Measurements from ENCODE around the gene C1orf210. TPM values are rescaled to one million over a fixed set of nuclear protein-coding genes. Genes with fewer than 3 reads are reported as not detected.
A peak's percentile ranks its signal among the peaks of the same experiment; 100 is the strongest.

C1orf210 gene
- total RNA-seq, 2 experiments from 2014 or later: not detected

DNA sequence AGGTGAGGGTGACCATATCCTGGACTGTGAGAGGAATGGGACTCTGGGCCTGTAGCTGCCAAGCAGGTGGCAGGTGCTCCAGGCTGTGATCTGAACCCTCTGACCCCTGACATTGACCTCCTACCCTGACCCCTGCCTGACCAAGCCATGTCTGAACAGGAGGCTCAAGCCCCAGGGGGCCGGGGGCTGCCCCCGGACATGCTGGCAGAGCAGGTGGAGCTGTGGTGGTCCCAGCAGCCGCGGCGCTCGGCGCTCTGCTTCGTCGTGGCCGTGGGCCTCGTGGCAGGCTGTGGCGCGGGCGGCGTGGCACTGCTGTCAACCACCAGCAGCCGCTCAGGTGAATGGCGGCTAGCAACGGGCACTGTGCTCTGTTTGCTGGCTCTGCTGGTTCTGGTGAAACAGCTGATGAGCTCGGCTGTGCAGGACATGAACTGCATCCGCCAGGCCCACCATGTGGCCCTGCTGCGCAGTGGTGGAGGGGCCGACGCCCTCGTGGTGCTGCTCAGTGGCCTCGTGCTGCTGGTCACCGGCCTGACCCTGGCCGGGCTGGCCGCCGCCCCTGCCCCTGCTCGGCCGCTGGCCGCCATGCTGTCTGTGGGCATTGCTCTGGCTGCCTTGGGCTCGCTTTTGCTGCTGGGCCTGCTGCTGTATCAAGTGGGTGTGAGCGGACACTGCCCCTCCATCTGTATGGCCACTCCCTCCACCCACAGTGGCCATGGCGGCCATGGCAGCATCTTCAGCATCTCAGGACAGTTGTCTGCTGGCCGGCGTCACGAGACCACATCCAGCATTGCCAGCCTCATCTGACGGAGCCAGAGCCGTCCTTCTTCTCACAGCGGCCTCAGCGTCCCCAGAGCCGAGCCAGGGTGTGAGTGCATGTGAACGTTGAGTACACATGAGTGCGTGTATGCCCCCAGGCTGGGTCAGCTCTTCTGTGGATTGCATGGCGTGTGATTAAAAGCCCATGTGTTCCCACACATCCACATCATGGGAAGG lies 12.5 kb downstream of the C1orf210 start:
- Mint-ChIP-seq H3K27ac (no peak overlapping the region), H3K36me3 (ENCODE audit: low read depth) (no peaks in the 10 kb centered on the region), H3K4me3 (no peak overlapping the region), H3K9me3 (peaks cover 2% of the 10 kb centered on the region), H3K27me3 (peaks cover 22% of the 10 kb centered on the region), H3K4me1 (ENCODE audit: low read depth) (peaks cover 38% of the 10 kb centered on the region)
- no peaks in the 10 kb centered on the region for H3K36me3 ChIP-seq (ENCODE audit: insufficient read depth, low read length)
- no peak overlapping the region for H3K27ac ChIP-seq (ENCODE audit: low read depth in 1 of 2, low read length in 2 of 2)
- peaks cover 0 to 8% of the 10 kb centered on the region in 2 experiments for H3K27me3 ChIP-seq (ENCODE audit: control insufficient read depth in 1 of 2, insufficient read depth in 2 of 2, low read length in 2 of 2)
- peaks cover 24% of the 10 kb centered on the region for H3K4me1 ChIP-seq (ENCODE audit: insufficient read depth, low read length)
- no peak for DNase-seq
- intact Hi-C loops (cut with DNase I, micrococcal nuclease): no loop called here
- TF ChIP-seq, protein P1, sequence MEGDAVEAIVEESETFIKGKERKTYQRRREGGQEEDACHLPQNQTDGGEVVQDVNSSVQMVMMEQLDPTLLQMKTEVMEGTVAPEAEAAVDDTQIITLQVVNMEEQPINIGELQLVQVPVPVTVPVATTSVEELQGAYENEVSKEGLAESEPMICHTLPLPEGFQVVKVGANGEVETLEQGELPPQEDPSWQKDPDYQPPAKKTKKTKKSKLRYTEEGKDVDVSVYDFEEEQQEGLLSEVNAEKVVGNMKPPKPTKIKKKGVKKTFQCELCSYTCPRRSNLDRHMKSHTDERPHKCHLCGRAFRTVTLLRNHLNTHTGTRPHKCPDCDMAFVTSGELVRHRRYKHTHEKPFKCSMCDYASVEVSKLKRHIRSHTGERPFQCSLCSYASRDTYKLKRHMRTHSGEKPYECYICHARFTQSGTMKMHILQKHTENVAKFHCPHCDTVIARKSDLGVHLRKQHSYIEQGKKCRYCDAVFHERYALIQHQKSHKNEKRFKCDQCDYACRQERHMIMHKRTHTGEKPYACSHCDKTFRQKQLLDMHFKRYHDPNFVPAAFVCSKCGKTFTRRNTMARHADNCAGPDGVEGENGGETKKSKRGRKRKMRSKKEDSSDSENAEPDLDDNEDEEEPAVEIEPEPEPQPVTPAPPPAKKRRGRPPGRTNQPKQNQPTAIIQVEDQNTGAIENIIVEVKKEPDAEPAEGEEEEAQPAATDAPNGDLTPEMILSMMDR (IDR thresholded peaks at IDR 0.05): no peak
- ChIA-PET CTCF (no interaction called here), POLR2A (interaction anchor here (1.5 kb wide), 1 partner anchor 117 kb away, joined by 5 read pairs; the partner anchor contains the start of genes MED8 and SZT2)
- ATAC-seq (ENCODE audit: poor library complexity): no peak
- peaks cover 0 to 7% of the 10 kb centered on the region in 2 experiments for H3K9me3 ChIP-seq (ENCODE audit: control insufficient read depth in 1 of 2, insufficient read depth in 1 of 2, low read length in 2 of 2)
- H3K4me3 ChIP-seq (ENCODE audit: low read length): no peak overlapping the region

DNA sequence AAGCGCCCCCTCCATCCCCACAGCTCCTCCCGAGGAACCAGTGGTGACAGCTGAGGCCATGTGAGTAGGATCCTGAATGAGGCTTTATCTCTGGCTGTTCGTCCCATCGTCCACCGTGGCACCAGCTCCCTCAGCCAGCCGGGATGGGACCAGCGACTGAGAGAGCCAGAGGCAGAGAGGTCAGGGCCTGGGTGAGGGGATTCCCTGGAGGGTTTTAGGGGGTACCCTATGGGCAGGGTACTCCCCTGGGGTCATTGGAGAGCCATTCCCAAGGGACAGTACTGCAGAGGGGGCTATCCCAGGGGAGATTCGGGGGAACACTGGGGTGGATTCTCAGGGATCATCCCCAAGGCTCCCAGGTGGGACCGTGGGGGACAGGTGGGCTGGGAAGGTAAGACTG lies 13.2 kb downstream of the C1orf210 start:
- no peak overlapping the region for H3K4me3 ChIP-seq (ENCODE audit: low read length)
- H3K4me1 ChIP-seq (ENCODE audit: insufficient read depth, low read length): peaks cover 24% of the 10 kb centered on the region
- peaks cover 0 to 8% of the 10 kb centered on the region in 2 experiments for H3K27me3 ChIP-seq (ENCODE audit: control insufficient read depth in 1 of 2, insufficient read depth in 2 of 2, low read length in 2 of 2)
- peaks cover 0 to 7% of the 10 kb centered on the region in 2 experiments for H3K9me3 ChIP-seq (ENCODE audit: control insufficient read depth in 1 of 2, insufficient read depth in 1 of 2, low read length in 2 of 2)
- intact Hi-C loops (cut with DNase I, micrococcal nuclease): no loop called here
- H3K27ac ChIP-seq (ENCODE audit: low read depth in 1 of 2, low read length in 2 of 2): no peak overlapping the region
- H3K4me1 Mint-ChIP-seq (ENCODE audit: low read depth): peaks cover 38% of the 10 kb centered on the region
- CTCF ChIA-PET: no interaction called here
- H3K36me3 ChIP-seq (ENCODE audit: insufficient read depth, low read length): no peaks in the 10 kb centered on the region
- H3K4me3 Mint-ChIP-seq: no peak overlapping the region
- TF ChIP-seq, protein P1 (IDR thresholded peaks at IDR 0.05): no peak
- POLR2A ChIA-PET: no interaction called here
- H3K36me3 Mint-ChIP-seq (ENCODE audit: low read depth): no peaks in the 10 kb centered on the region
- H3K27ac Mint-ChIP-seq: no peak overlapping the region
- DNase-seq (no peak), ATAC-seq (ENCODE audit: poor library complexity) (no peak)
- peaks cover 2% of the 10 kb centered on the region for H3K9me3 Mint-ChIP-seq
- peaks cover 22% of the 10 kb centered on the region for H3K27me3 Mint-ChIP-seq

DNA sequence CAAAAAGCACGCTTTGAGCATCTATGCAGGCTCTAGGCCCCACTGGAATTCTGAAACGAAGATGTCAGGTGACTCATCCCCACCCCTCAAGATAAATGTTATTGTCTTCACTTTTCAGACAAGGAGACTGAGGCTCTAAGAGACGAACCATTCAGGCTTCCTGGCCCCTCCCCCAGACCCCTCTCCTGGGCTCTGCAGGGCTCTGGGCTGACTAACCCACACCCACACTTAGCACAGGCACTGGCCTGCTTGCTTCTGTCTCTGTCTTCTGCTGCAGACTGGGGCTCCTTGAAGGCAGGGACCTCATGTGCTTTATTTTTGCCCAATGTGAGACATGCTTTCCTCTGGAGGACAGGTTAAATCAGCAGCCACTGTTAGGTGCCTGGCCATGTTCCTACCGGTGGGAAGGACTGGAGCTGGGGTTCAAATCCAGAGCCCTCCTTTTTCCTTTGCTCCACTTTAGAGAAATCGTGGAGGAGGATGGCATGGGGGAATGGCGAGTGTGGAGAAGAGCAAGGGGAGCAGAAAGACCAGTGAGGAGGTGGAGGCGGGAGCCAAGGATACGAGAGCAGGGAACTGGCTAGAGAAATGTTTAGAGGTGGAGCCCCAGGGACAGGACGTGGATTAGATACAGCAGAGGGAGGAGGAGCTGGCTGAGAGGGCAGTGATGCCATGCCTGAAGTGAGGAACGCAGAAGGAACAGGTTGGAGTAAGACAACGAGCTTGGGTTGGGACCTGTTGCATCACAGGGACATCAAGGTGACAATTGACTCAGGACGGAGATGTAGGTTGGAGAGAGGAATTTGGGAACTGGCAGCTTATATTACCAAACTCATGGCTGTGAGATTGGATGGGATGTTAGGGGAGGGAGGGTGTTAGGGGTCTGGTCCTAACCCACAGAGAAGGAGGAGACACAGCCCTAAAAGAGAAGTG lies 13.9 kb downstream of the C1orf210 start:
- intact Hi-C loops (cut with DNase I, micrococcal nuclease): no loop called here
- Histone ChIP-seq H3K27ac (ENCODE audit: low read depth in 1 of 2, low read length in 2 of 2) (no peak overlapping the region), H3K36me3 (ENCODE audit: insufficient read depth, low read length) (no peaks in the 10 kb centered on the region), H3K27me3 (ENCODE audit: control insufficient read depth in 1 of 2, insufficient read depth in 2 of 2, low read length in 2 of 2) (peaks cover 0 to 8% of the 10 kb centered on the region in 2 experiments), H3K4me1 (ENCODE audit: insufficient read depth, low read length) (peaks cover 24% of the 10 kb centered on the region), H3K4me3 (ENCODE audit: low read length) (no peak overlapping the region), H3K9me3 (ENCODE audit: control insufficient read depth in 1 of 2, insufficient read depth in 1 of 2, low read length in 2 of 2) (peaks cover 0 to 7% of the 10 kb centered on the region in 2 experiments)
- H3K4me3 Mint-ChIP-seq: peak overlapping the region; percentile 42
- H3K27ac Mint-ChIP-seq: no peak overlapping the region
- CTCF ChIA-PET: no interaction called here
- no peak for ATAC-seq (ENCODE audit: poor library complexity)
- POLR2A ChIA-PET: no interaction called here
- no peak for DNase-seq
- H3K9me3 Mint-ChIP-seq: peaks cover 2% of the 10 kb centered on the region
- no peaks in the 10 kb centered on the region for H3K36me3 Mint-ChIP-seq (ENCODE audit: low read depth)
- peaks cover 38% of the 10 kb centered on the region for H3K4me1 Mint-ChIP-seq (ENCODE audit: low read depth)
- peaks cover 22% of the 10 kb centered on the region for H3K27me3 Mint-ChIP-seq
- TF ChIP-seq, protein P1 (IDR thresholded peaks at IDR 0.05): no peak

Data from CD4-positive, alpha-beta T cell (primary cell).